ENCODE results near the gene RERE. TPM values are rescaled to one million over a fixed set of nuclear protein-coding genes. Genes with fewer than 3 reads are reported as not detected.
A peak's percentile ranks its signal among the peaks of the same experiment; 100 is the strongest.

The RERE gene
- total RNA-seq, 6 experiments from 2014 or later: 36.5 to 41.6 (median 37.5) TPM

GRCh38 chr1:8525558-8526275 lies 291.7 kb downstream of the RERE start:
- peak; percentile 88 for DNase-seq
- TF ChIP-seq CTCF (IDR thresholded peaks at IDR 0.05): no peak
- H3K27me3 Mint-ChIP-seq (ENCODE audit: insufficient read depth): peaks cover 3% of the 10 kb centered on the region

GRCh38 chr1:8525216-8525557 lies 292.3 kb downstream of the RERE start:
- peaks cover 3% of the 10 kb centered on the region for H3K27me3 Mint-ChIP-seq (ENCODE audit: insufficient read depth)
- no peak for TF ChIP-seq CTCF (IDR thresholded peaks at IDR 0.05)
- no peak overlapping the region for H3K27ac Mint-ChIP-seq
- no peak overlapping the region for H3K4me3 Mint-ChIP-seq
- H3K9me3 Mint-ChIP-seq: no peaks in the 10 kb centered on the region
- peaks cover 13% of the 10 kb centered on the region; the same call in 1 of the 2 replicates for H3K4me1 Mint-ChIP-seq (ENCODE audit: low read depth)
- peaks cover 4% of the 10 kb centered on the region; the same call in 1 of the 2 replicates for H3K36me3 Mint-ChIP-seq (ENCODE audit: low read depth)
- peak; percentile 49 for DNase-seq

More at GRCh38 chr1:8525558-8526275, 291.7 kb downstream of the RERE start:
- Mint-ChIP-seq H3K9me3 (no peaks in the 10 kb centered on the region), H3K4me3 (no peak overlapping the region), H3K4me1 (ENCODE audit: low read depth) (peaks cover 8% of the 10 kb centered on the region; the same call in 1 of the 2 replicates), H3K36me3 (ENCODE audit: low read depth) (peaks cover 4% of the 10 kb centered on the region; the same call in 1 of the 2 replicates), H3K27ac (no peak overlapping the region)

GRCh38 chr1:8524627-8525157 lies 292.7 kb downstream of the RERE start:
- peaks cover 14% of the 10 kb centered on the region; the same call in 1 of the 2 replicates for H3K4me1 Mint-ChIP-seq (ENCODE audit: low read depth)
- no peak for DNase-seq
- H3K9me3 Mint-ChIP-seq: no peaks in the 10 kb centered on the region
- no peak for TF ChIP-seq CTCF (IDR thresholded peaks at IDR 0.05)
- peaks cover 4% of the 10 kb centered on the region; the same call in 1 of the 2 replicates for H3K36me3 Mint-ChIP-seq (ENCODE audit: low read depth)
- H3K27me3 Mint-ChIP-seq (ENCODE audit: insufficient read depth): peaks cover 3% of the 10 kb centered on the region
- H3K27ac Mint-ChIP-seq: no peak overlapping the region
- H3K4me3 Mint-ChIP-seq: no peak overlapping the region

GRCh38 chr1:8523666-8524206 lies 293.7 kb downstream of the RERE start:
- TF ChIP-seq CTCF (IDR thresholded peaks at IDR 0.05): no peak
- peaks cover 3% of the 10 kb centered on the region for H3K27me3 Mint-ChIP-seq (ENCODE audit: insufficient read depth)
- peaks cover 4% of the 10 kb centered on the region; the same call in 1 of the 2 replicates for H3K36me3 Mint-ChIP-seq (ENCODE audit: low read depth)
- H3K9me3 Mint-ChIP-seq: no peaks in the 10 kb centered on the region
- no peak overlapping the region; the same call in 1 of the 2 replicates for H3K4me3 Mint-ChIP-seq
- DNase-seq: no peak
- H3K27ac Mint-ChIP-seq: peak overlapping the region; percentile 17
- H3K4me1 Mint-ChIP-seq (ENCODE audit: low read depth): peaks cover 14% of the 10 kb centered on the region; the same call in 1 of the 2 replicates

GRCh38 chr1:8520483-8520966 lies 296.9 kb downstream of the RERE start:
- Mint-ChIP-seq H3K4me1 (ENCODE audit: low read depth) (peaks cover 36% of the 10 kb centered on the region), H3K36me3 (ENCODE audit: low read depth) (peaks cover 4% of the 10 kb centered on the region; the same call in 1 of the 2 replicates), H3K4me3 (no peak overlapping the region), H3K27me3 (ENCODE audit: insufficient read depth) (peaks cover 3% of the 10 kb centered on the region), H3K27ac (peak overlapping the region; percentile 32), H3K9me3 (no peaks in the 10 kb centered on the region)
- no peak for TF ChIP-seq CTCF (IDR thresholded peaks at IDR 0.05)
- DNase-seq: no peak

Data from HFFc6 (cell line).